Activated CD4-positive, alpha-beta T cell treated with anti-CD3 and anti-CD28 coated beads, Interleukin-2, amount 10 ng/mL, durations not matched to agents 7 days and 5 days (primary cell): ENCODE data around the gene CXCL12. TPM values are rescaled to one million over a fixed set of nuclear protein-coding genes. Genes with fewer than 3 reads are reported as not detected.

ENCODE experiments used
- CTCF ChIA-PET: fragments of 350-600 bp; sonication (Branson Sonifier 250); formaldehyde crosslinking; loops from one replicate; lab custom pipeline; 2021; ENCODE audit warnings: antibody characterized with exemption; lab: Charles Lee
- POLR2A ChIA-PET: fragments of 350-600 bp; sonication (Branson Sonifier 250); formaldehyde crosslinking; loops from one replicate; lab custom pipeline; 2021; ENCODE audit warnings: antibody characterized with exemption; lab: Charles Lee
- DNase-seq: peaks from one replicate; pipeline ENCODE4 v3.0.0-alpha.2; 2020
- H3K27ac Mint-ChIP-seq: one replicate; pipeline ENCODE4 v1.8.0; 2021; ENCODE audit warnings: mild to moderate bottlenecking, moderate library complexity, mixed read lengths
- H3K27me3 Mint-ChIP-seq: one replicate; pipeline ENCODE4 v1.8.0; 2021; ENCODE audit warnings: mixed read lengths
- H3K36me3 Mint-ChIP-seq: one replicate; pipeline ENCODE4 v1.8.0; 2021; ENCODE audit warnings: low read depth, mixed read lengths
- H3K4me1 Mint-ChIP-seq: one replicate; pipeline ENCODE4 v1.8.0; 2021; ENCODE audit warnings: mixed read lengths
- H3K4me3 Mint-ChIP-seq: one replicate; pipeline ENCODE4 v1.8.0; 2021; ENCODE audit warnings: mild to moderate bottlenecking, moderate library complexity, mixed read lengths
- H3K9me3 Mint-ChIP-seq: one replicate; pipeline ENCODE4 v1.8.0; 2021; ENCODE audit warnings: mixed read lengths
- total RNA-seq, 2 experiments: library from RNA; stranded (reverse); gene quantifications; one replicate each; pipeline ENCODE4 v1.2.3, GENCODE V29; 2021

The CXCL12 gene
- total RNA-seq, 2 experiments from 2014 or later: not detected

DNA sequence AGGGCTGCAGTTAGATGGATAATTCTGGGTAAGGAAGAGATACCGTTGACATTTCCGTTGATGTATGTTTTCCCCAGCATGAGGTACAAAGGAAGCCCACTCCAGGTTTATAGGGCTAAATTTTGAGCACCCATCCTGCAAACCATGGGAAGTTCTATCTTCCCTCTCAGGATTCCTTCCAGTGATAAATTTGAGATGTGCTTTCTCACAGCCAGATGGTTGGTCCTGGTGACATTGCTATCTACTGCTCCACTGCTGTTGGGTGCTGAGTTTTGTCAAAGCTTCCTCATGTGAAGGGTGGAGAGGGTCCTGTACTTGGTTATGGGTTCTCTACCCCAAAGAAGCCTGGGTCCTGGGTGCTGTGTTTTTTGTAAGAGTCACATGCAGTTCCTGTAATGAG, 57.4 kb downstream of the CXCL12 start:
- H3K4me3 Mint-ChIP-seq: no peak overlapping the region
- peaks cover 3% of the 10 kb centered on the region for H3K27me3 Mint-ChIP-seq
- H3K9me3 Mint-ChIP-seq: no peaks in the 10 kb centered on the region
- H3K36me3 Mint-ChIP-seq: no peaks in the 10 kb centered on the region
- no peaks in the 10 kb centered on the region for H3K4me1 Mint-ChIP-seq
- H3K27ac Mint-ChIP-seq: no peak overlapping the region
- ChIA-PET POLR2A (no interaction called here), CTCF (interaction anchor here (1.0 kb wide), 1 partner anchor 10 kb away, joined by 4 read pairs; no protein-coding TSS in a partner anchor)
- no peak for DNase-seq
